HG02571 (cell line): ENCODE data around the gene NT5DC1.

Experiments used
- ATAC-seq: cut with Tn5 transposase; IDR thresholded peaks from one replicate; pipeline ENCODE4 v1.9.1; 2021; ENCODE audit warnings: mild to moderate bottlenecking, moderate library complexity; ENCODE audit not compliant: unreplicated experiment

The NT5DC1 gene

GRCh38 chr6:116133453-116133852 is 32.8 kb downstream of the NT5DC1 start:
- ATAC-seq = no peak

DNA sequence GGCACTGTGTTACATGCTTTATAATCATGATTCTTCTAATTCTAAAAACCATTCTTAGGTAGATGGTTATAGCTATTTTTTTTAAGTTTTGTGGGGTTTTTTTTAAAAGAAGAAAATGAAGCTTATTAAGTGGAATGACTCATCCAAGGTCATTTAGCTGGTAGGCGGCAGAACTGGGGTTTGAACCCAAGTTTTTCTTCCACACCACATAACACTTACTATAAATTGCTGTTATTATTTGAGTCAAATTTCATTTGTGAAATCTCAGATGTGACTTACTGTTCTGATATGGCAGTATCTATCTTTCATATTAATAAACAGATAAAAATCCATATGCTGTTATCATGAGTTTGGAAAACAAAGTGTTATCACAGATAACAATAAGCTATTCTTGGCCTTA is 35.7 kb downstream of the NT5DC1 start:
- ATAC-seq = no peak

- no peak for ATAC-seq
These were observed 36.3 kb downstream of the NT5DC1 start for GRCh38 chr6:116136933-116137340.

DNA sequence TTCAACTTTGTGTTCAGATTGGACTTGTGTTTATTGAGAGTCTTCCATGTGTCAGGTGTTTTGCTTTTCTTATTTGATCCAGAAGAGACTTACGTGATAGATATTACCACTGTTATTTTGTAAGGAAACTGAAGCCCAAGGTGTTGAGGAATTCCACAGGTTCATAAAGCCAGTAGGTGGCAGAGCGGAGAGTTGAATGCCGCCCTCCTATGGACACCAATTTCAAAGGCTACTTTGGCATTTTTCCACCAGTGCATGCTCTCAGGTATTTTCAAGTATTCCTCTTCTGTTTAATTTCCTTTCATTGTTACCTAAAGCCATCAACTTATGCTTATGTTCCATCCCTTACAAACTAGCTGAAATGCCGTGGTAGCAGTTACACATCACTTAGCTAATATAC is 39.3 kb downstream of the NT5DC1 start:
- ATAC-seq = no peak

DNA sequence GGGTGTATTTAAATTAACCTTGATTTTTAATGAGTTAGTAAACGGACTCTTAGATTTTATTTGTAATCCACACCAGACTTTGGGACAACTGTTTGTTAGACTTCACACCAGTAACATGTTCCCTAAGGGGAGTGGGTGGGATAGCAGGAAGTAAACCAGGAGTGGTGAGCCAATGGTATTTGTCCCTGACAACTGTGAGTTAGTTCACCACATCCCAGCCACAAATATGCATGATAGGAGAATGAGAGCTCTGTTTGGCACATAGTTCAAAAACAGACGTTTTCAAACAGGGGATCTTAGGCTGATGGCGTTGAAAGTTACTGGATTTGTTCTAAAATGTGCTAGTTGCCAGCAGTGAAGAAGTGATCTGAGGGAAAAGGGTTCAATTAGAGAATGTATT is 44.0 kb downstream of the NT5DC1 start:
- no peak for ATAC-seq

DNA sequence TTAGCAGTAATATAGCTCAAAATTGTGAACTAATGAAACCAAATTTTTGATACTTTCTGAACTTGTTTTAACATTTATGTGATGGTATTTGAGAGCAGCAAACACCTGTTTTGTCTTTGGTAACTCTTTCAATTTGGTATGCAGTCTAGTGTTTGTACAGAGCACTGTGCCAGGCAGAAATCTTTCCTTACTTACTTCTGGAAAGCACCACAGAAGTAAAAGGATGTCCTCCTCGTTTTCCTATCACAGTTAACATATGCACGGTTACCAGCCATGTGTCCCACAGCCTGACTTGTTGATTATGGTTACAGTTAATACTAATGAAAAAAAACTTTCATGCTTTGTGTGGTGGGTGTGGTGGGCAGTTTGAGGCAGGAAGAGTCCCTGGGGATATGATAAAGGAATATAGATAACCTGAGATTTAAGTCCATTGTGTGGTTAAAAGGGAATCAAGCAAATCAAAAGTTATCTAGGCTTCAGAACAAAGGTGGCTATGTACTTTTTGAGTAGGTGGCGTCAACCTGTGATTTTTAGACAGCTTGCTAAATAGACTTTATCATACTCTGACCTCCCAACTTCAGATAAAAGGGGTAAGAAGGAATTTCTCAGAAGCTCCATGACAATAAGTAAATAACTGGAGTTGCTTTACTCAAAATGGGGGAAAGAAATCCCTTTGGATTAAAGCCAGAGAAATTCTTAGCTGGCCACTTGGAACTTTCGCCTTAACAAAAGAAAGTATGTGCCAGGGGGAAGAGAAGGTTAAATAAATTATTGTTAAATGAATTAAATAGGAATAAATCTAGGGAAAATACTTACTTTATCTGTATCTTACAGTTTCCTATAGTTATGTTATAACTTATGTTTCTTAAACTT is 45.4 kb downstream of the NT5DC1 start:
- ATAC-seq = no peak

- no peak for ATAC-seq
These were observed 52.0 kb downstream of the NT5DC1 start for GRCh38 chr6:116152620-116153019.

- no peak for ATAC-seq
These were observed 54.2 kb downstream of the NT5DC1 start for GRCh38 chr6:116154887-116155286.

DNA sequence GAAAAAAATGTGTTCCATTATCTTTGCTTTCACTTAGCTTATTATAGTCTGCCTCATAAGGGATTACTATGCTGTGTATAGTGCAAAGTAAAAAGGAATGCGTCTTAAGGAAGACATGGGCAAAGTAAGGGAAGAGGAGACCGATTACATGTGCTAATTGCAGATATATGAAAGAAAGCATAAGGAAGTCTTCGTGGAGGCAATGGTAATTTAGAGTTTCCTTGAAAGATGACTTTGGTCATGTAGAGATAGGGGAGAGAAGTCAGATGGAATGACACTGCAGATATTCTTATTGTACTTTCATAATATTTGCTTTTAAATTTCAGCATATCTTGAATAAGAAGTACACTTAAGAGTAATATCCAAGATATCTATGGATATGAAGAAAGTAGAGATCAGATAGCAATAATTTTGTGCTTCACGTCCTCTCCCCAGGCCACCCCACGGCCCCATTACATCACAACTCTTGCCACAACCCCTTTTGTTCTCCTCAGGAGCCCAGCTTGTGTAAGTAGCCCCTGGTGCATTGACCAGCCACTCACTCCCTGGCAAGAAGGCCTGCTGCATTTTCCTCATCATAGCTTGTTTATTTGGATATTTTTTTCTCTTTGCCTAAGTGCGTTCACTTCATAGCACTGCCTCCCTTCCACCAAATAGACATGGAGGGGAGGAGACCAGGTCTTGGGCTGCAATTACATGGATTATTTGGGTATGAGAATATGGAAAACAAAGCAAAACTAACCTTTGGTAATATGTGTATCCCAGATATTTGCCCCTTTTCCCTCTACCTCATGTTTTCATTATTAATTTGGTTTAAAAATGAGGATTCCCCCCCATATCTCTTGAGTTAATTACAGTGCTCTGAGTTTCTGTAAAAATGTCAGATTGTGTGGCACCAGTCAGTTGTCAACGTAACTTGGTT is 56.0 kb downstream of the NT5DC1 start:
- no peak for ATAC-seq

GRCh38 chr6:116157391-116157790 is 56.7 kb downstream of the NT5DC1 start:
- ATAC-seq = no peak

DNA sequence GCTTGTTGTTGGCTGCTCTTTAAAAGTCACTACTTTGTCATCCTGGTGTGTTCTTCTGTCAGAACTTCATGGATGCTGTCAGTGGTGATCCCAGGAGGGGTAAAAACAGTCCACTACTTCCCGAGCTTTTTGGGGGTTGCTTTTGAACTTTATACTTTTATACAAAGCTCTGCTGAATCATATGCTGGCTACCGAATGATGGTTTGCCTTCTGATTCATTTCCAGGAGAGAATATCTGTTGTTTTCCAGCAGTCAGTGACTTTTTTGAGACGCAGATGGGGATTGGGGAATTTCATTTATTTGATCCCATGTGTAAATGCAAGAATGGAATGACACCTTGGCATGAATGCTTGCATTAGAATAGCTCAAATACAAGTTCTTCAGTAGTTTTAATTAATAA is 58.0 kb downstream of the NT5DC1 start:
- ATAC-seq = no peak

- ATAC-seq = no peak
These were observed 59.3 kb downstream of the NT5DC1 start for GRCh38 chr6:116159782-116160524.

DNA sequence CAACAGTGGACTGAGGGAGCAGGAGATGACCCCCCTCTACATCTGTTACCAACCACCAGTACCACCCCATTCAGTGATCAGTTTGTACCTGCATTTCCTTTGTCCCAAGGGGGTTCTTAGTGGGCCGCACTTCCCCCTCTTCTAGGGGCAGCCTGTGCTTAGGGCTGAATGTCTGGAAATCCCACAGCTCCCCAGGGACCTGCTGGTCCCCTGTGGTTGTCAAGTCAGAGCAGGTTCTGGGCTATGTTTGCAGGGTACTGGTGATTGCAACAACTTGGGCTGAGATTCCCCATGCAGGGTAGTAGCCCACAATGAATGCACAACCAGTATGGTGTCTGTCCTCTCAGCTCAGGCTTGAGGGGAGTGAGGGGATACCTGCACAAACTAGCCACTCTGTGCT is 64.9 kb downstream of the NT5DC1 start:
- ATAC-seq = no peak

DNA sequence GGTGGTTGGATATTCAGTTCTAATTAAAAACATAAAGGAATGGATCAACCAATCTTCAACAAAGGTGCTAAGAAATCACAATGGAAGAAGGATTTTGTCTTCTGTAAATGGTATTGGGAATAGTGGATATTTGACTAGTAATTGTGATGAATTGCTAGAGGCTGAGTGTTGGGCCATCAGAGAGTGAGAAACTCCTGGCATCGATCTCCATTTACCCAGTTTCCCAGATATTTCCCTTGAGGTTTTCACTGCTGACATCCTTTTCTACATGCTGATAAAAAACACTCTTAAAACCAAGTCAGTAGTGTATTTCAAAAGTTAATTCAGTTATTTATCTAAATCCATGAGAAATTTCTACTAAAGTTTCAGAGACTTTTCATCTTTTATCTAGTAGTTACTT is 65.7 kb downstream of the NT5DC1 start:
- ATAC-seq = no peak

- no peak for ATAC-seq
These were observed 67.5 kb downstream of the NT5DC1 start for GRCh38 chr6:116168148-116168547.

- no peak for ATAC-seq
These were observed 69.2 kb downstream of the NT5DC1 start for GRCh38 chr6:116169880-116170279.

GRCh38 chr6:116170358-116171057 is 69.9 kb downstream of the NT5DC1 start:
- ATAC-seq = no peak

DNA sequence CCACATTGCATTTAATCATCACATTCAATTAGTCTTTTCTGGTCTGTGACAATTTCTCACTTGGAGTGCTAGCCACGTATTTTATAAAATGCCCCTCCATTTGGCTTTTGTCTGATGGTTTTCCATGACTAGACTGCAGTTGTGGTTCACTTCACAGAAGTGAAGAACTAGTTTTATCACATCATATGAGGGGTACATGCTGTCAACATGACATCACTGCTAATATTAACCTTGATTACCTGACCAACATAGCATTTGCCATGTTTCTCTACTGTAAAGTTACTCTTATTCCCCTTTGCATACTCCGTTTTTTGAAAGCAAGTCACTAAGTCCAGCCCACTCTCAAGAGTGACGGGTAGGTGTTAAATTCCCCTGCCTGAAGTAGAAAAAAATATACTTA is 73.3 kb downstream of the NT5DC1 start:
- no peak for ATAC-seq

- no peak for ATAC-seq
These were observed 74.7 kb downstream of the NT5DC1 start for GRCh38 chr6:116175344-116175743.

DNA sequence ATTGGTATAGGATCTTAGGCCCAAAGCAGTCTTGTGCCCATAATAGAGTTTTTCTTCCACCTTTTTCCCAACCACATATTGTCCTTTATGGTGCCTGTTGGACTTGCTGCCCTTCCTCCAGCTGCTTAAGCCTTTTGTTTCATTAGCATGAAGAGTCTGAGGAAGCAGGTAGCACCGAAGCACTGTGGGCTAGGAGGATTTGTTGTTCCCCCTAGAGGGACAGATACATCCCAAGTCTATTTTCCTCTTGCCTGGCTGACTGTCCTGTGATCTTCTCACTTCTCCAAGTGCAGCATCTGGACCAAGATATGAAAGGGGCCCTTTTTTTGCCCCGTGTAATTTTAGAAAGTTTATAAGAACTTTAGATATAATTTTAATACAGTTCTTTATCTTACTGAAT is 75.9 kb downstream of the NT5DC1 start:
- no peak for ATAC-seq

GRCh38 chr6:116180375-116180774 is 79.7 kb downstream of the NT5DC1 start:
- no peak for ATAC-seq
